Measurements from ENCODE around the gene MAP1LC3A.

MAP1LC3A gene

GRCh38 chr20:34530342-34530741 lies 28.2 kb upstream of the MAP1LC3A start:
- DNase-seq = no peak

DNA sequence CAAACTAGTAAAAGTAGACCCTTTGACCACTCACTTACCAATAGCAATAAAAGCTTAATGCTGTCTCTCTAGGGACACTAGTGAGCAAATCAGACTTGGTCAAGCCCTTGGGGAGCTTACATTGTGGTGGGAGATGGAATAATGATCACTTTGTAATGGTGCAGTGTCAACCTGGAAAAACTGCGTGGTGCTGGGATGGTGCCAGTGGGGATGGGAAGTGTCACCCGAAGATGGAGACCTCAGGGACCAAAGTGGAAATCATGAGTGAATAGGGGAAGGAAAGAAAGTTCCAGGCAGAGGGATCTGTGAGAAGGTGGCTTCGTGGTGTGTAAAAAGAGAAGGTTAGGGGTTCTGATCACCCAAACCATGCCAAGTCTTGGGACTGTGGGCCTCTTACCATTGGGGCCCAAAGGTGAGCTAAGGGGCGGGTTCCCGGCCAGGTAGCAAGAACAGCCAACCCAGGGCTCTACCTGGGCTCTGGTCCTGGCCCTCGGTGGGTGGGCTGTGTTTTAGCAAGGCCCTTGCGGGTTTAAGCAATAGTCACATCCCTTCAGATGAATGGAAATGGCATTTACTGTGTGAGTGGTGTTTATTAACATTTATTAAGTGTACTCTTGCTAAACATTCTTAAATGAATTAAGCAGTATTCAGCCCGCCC lies 26.8 kb upstream of the MAP1LC3A start:
- DNase-seq = no peak

GRCh38 chr20:34532320-34532719 lies 26.2 kb upstream of the MAP1LC3A start:
- DNase-seq = no peak

DNA sequence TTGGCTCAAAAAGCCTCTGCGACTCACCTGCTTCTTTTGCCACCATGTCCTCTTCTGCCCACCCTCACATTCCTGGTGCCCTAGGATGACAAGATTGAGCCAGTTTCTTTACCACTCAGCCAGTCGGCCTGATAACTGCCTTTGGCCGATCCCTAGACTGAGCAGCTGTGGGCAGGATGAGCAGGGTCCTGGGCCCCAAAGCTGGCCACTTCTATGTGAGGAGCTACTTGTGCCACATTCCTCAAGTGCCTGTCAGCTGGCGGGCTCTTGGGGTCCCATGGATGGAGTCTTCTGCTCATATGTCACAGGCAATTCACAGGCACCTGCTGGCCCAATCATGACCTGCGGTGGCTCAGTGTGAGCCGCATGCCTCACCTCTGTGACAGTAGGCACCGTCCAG lies 25.8 kb upstream of the MAP1LC3A start:
- DNase-seq = no peak

DNA sequence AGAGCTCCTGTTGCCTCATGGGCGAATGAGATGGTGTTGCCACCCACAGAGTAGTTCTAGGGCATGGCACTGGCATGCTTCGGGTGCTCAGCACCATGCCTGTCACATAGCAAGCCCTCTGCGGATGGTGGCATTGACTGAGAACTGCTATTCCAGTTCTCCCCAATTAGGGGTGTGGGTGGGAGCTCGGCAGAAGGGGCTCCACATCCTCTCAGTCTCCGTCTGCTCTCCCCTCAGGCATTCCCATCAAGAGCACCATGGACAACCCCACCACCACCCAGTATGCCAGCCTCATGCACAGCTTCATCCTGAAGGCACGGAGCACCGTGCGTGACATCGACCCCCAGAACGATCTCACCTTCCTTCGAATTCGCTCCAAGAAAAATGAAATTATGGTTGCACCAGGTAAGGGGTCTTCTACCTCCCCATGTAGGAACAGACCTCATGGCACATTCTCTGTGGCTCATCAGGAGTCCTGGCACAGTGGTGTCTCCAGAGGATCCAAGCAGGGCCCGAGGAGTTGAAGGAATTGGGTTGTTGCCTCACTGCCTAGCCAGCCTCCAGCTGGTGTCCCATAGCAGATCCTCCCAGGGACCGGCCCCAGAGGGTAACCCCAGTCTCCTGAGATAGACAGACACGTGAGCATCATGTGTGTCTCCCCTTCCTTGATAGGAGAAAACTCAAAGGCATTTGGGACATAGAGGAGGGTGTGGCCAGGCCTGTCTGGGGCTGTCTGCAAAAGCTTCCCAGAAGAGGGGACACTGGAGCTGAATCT lies 23.9 kb upstream of the MAP1LC3A start:
- DNase-seq = no peak

DNA sequence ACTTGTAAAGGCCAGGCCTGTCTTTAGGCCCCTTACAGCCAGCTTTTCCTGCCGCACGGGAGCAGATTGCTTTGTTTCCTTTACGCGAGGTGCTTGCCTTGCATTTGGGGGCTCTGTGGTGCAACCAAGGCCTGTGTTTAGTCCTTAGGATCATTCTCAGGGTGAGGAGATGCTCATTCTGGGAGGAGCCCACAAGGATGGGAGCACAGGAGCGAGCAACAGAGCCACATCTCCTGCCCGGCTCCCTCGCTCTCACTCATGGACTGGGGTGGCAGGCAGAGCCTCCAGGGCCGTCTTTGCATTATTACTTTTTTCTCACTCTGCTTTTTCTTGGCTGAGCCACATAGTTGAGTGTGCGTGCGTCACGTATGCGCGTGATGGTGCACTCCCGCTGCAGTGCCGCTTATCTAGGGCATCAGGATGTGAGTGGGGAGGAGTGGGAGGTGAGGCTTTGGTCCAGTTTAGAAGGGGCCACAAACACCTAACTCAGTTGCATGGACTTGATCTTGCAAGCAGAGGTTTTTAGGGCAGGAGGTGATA lies 23.1 kb upstream of the MAP1LC3A start:
- no peak for DNase-seq

- DNase-seq = no peak
These were observed 22.7 kb upstream of the MAP1LC3A start for GRCh38 chr20:34535857-34536256.

- peak; percentile 69 for DNase-seq
These were observed 21.6 kb upstream of the MAP1LC3A start for GRCh38 chr20:34536798-34537394.

- no peak for DNase-seq
These were observed 20.9 kb upstream of the MAP1LC3A start for GRCh38 chr20:34537651-34538050.

GRCh38 chr20:34538671-34539123 lies 19.8 kb upstream of the MAP1LC3A start:
- peak; percentile 81 for DNase-seq

- no peak for DNase-seq
These were observed 18.8 kb upstream of the MAP1LC3A start for GRCh38 chr20:34539756-34540155.

DNA sequence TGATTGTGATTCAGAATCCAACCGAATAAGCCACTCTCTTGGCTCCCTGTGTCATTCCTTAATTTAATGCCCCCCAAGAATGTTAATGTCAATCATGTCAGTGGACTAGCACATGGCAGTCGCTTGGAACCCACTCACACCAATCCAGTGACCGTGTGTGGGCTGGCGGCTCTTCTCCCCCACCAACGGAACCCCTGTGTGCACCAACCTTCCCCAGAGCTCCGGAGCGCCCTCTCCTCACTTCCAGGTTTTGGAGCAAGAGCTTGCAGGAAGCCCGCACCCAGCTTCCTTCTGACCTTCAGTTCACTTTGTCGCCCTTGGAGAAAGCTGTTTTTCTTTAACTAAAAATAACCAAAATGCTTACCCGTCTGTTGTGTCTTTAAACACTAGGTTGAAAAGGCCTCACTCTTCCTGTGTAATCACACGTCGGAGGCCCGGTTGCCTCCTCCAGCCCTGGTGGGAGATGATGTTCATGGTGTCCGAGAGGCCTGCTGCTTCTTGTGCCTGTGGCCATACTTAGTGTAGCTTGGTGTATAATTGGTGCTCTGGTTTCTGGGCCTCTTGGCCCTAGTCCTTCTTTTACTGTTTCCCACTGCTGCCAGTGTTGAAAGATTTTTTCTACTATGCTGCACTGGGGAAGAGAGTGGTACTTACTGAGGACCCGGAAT lies 17.8 kb upstream of the MAP1LC3A start:
- no peak for DNase-seq

DNA sequence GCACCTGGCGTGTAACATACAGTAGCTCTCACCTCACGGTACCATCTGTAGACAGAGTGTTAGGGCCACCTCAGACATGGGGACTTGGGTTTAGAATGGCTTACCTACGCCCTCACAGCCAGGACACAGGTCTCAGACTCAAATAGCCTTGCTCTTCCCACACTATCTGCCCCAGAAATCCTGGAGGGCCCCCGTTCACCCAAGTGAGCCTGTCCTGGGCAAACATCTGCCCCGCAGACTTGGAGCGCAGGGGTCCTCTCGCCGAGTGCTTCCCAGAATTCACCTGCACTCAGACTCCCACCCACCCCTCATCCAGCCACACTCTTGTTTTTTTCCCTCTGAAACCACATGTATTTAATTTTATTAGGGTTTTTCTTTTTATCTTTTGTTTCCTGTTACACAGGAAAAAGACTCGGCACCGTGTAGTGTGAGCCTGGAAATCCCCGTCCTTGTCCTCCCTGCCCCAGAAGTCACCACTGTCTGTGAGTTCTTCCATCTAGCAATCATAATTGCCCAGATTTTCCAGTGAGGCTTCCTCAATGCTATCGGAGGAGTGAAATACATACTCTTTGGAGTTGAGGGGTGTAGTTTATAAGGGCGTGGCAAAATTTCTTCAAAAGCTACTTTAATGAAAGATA lies 17.1 kb upstream of the MAP1LC3A start:
- DNase-seq = no peak

DNA sequence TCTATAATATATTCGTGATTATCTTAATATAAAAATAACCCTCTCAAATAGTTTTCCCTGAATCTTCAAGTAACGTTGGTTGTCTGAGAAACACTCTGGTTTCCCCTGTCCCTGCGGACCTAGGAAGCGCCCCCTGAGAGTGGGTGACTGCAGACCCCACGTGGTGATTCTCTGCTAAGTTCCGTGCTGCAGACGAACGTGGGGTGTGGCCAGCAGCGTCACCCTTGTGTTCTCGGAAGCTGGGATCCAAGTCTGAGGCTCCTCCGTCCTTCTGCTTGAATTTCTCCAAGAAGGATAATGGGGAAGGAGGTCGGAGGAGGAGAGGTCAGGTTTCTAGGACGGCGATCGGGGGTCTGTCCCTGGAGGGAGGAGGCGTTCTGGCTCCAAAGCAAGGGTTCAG lies 16.6 kb upstream of the MAP1LC3A start:
- DNase-seq = no peak

DNA sequence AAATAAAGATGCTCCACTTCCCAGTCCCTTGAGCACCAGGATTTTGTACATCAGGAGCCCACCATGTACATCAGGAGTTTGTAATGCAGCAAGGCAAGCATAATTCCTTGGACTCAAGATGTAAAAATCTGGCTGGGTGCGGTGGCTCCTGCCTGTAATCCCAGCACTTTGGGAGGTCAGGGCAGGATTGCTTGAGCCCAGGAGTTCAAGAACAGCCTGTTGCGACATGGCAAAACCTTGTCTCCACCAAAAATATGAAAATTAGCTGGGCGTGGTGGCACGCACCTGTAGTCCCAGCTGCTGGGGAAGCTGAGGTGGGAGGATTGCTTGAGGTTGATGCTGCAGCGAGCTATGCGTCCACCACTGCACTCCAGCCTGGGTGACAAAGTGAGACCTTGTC lies 16.1 kb upstream of the MAP1LC3A start:
- DNase-seq = no peak

- no peak for DNase-seq
These were observed 15.0 kb upstream of the MAP1LC3A start for GRCh38 chr20:34543463-34544056.

- peak; percentile 44 for DNase-seq
These were observed 14.3 kb upstream of the MAP1LC3A start for GRCh38 chr20:34544109-34544796.

DNA sequence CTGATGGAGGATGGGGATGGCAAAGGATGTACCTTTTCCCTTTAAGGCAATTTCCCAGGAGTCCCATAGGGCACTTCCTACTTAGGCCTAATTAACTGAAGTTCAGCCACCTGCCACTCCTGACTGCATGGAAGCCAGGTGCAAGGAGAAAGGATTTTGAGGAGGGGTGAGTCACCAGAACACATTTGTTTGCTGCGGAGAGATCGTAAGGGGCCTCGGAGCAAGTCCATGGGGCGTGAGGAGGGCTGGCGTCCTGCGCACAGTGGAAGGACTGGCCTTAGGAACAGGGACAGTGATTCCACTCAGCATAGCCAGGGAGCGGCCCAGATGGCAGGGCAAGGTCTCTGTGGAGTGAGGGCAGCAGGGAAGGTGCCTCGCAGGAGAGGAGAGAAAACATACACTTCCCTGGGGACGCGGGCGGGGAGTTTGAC lies 11.8 kb upstream of the MAP1LC3A start:
- DNase-seq = no peak

- no peak for DNase-seq
These were observed 10.5 kb upstream of the MAP1LC3A start for GRCh38 chr20:34547844-34548613.

DNA sequence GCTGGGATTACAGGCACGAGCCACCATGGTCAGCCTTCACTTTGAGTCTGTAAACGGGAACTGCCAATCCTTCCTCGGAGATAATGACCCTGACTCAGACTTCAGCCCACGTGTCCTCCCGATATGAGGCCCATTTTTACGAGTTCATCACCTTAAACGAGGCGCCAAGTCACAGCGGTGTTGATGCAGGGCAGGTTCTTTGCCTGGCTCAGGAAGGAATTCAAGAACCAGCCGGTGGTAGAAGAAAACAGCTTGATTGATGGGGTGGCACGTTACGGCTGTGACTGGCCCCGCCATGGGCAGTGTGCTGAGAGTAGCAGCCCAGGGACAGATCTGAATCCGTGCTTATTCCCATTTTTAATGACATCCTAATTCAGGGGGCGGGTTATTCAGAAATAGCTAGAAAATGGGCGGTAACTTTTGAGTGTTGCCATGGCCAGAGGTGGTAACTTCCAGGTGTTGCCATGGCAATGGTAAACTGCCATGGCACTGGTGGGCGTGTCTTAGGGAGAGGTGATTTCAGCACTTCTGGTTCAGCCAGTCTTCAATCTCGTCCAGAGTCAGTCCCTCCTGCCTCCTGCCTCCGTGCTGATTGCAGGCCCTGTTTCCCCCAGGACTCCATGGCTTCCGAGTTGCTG lies 9.1 kb upstream of the MAP1LC3A start:
- no peak for DNase-seq
